RCC 7860 (cell line): ENCODE measurements around the gene AGK.
A peak's percentile ranks its signal among the peaks of the same experiment; 100 is the strongest.

Experiments used
- DNase-seq: peaks from one replicate; pipeline ENCODE4 v3.0.0-alpha.2; 2015; ENCODE audit warnings: low spot score
- FAIRE-seq: peaks from 2 replicates; lab custom pipeline; 2012; peaks lifted over from hg19 to GRCh38; lab: Jason Lieb, UNC

AGK gene

GRCh38 chr7:141551094-141551781 lies at the start of gene AGK:
AGK (plus strand) TSS chr7:141551410; CDS start chr7:141555467, 4,057 bp downstream.
- DNase-seq (peak; percentile 70), FAIRE-seq (no peak)

DNA sequence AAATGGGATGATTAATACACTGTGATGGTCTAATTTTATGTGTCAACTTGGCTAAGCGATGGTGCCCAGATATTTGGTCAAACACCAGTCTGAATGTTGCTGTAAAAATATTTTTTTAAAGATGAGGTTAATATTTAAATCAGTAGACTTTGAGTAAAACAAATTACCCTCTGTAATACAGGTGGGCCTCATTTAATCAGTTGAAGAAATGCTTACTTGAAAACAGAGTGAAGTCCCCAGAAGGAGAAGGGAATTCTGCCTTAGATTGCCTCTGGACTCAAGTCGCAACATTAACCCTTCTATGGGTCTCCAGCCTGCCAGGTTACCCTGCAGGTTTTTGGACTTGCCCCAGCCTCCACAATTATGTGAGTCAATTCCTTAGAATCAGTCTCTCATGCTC lies 49.8 kb upstream of the AGK start:
- no peak for FAIRE-seq
- DNase-seq: no peak

GRCh38 chr7:141511316-141511675 lies 39.9 kb upstream of the AGK start:
- DNase-seq: no peak

DNA sequence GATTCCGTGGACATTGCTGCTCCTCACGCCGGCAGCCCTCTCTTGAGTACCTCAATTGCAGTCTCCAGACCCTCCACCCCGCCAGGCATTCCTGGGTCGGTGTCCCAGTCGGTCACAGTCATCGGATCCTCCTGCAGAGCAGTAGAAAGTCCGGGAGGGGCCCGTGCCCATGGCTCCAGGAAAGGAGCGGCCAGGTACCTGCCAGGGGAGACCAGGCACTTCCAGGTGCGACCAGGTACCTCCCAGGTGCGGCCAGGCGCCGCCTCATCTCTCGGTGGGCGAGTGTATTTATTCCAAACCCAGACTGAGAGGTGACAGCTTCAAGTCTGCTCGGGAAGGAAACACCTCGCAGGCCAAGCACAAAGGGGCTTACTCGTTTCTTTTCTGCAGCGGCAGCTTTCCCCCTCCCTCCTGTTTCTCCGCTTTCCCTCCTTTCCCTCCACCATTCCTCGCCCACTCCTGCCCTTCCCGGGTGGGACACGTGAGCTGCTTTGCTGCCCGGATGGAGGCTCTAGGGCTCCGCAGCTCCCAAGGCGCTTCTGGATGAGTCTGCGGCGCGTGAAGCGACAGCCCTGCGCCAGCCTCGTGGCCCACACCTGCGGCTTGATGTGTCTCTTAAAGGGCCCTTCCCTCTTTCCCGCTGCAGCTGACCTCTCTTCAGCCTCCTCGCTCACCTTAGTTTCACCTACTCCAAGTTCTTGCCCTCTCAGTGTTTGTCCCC lies 39.4 kb upstream of the AGK start:
- DNase-seq: no peak
- FAIRE-seq: no peak

More at GRCh38 chr7:141511316-141511675, 39.9 kb upstream of the AGK start:
- FAIRE-seq: no peak

DNA sequence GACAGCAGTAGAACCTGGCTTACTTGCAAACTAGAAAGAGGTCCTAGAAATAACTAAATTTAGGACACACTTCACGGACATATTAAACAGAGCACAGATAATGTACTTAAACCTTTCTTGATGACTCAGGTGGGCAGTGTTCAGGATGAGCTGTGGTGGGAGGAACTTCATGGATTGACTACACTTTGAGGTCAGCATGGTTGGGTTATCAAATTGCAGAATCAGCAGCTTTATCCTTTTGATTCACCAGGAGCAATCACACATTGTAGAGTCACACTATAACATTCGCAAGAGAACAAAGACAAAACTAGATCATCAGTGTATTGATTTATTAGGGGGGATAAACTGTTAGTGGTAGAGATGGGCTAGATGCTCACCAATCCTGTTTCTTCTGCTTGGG lies 38.6 kb upstream of the AGK start:
- DNase-seq (no peak), FAIRE-seq (no peak)

- DNase-seq: no peak
- FAIRE-seq: no peak
Observed at GRCh38 chr7:141513720-141514119, 37.5 kb upstream of the AGK start.

GRCh38 chr7:141515941-141516340 lies 35.3 kb upstream of the AGK start:
- FAIRE-seq (no peak), DNase-seq (no peak)

- FAIRE-seq: no peak
- no peak for DNase-seq
Observed at GRCh38 chr7:141519623-141520022, 31.6 kb upstream of the AGK start.

DNA sequence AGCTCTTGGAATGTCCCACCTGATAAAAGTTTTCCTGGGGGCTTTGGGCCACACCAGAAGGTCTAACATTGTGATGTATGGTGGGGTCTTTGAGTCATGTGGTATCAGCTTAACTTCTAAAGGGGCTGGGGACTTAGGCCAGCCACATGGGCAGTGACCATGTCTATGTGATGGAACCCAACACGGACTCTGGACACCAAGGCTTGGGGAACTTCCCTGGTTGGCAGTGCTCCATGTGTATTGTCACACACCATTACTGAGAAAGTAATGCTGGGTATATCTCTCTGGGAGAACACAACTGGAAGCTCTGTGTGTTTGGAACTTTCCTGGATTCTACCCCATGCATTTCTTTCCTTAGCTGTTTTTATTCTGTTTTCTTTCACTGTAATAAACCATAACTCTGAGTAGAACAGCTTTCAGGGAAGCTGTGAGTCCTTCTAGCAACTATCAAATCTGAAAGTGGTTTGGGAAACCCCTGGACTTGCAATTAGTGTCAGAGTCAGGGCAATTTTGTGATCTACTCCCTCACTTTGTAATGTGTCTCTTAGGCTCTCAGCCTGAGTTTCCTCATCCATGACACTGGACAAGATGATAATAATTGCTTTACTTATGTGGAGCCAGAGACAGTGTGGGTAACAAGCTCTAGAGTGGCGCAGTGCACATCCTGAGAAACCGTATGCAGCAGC lies 28.4 kb upstream of the AGK start:
- no peak for DNase-seq
- no peak for FAIRE-seq

- DNase-seq: no peak
- no peak for FAIRE-seq
Observed at GRCh38 chr7:141525973-141526514, 25.2 kb upstream of the AGK start.

DNA sequence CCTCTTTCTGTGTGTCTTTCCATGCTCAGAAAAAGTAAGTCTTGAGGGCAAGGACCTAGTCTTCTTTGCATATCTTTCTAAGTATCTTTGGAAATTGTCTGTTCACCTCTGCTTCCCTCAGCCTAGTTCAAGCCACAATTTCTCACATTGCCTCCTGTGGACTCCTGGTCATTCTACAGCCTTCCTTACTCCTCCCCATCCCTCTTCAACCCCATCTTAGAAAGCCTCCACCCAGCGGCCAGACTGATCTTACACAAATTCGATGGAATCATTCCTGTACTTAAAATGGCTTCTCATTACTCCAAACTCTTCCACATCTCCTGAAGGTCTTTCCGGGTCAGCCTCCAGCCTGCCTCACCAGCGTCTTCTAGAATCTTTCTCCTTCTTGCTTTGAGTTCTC lies 24.1 kb upstream of the AGK start:
- DNase-seq (no peak), FAIRE-seq (no peak)

GRCh38 chr7:141528399-141528798 lies 22.8 kb upstream of the AGK start:
- DNase-seq (no peak), FAIRE-seq (no peak)

DNA sequence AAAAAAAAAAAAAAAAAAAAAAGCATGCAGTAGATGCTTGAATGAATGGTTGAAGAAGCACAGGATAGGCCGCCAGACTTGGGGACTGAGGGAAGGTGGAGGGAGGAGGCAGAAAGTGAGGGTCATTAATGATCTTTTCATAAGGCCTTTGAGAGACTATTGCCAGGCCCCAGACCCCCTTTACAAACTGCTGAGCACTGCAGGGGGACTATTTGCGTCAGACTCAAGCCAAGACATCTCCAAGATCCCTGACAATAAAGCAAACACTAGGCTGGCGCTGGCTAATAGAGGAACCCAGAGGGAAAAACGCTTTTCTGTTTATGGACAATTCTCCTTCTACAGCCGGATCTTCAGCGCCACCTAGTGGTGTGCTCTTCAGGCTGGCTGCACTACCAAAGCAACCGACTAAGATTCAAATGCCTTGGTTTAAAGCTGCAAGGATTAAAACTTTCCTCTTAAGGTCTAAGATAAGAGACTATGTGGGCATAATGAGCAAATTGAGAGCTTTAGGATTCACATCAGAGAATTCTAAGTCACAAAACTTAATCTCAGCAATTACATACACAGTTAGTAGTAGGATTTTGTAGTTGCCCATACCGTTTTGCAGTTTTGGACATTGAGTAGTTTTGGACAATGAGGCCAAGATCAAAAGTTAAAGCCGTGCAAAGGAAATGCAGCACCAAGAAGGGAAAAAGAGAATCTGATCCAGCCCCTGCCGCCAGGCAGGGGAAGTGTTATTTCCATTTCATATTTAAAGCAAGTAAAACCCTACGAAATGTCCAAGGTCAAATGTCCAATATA lies 17.9 kb upstream of the AGK start:
- FAIRE-seq (peak; percentile 85), DNase-seq (peak; percentile 62)

DNA sequence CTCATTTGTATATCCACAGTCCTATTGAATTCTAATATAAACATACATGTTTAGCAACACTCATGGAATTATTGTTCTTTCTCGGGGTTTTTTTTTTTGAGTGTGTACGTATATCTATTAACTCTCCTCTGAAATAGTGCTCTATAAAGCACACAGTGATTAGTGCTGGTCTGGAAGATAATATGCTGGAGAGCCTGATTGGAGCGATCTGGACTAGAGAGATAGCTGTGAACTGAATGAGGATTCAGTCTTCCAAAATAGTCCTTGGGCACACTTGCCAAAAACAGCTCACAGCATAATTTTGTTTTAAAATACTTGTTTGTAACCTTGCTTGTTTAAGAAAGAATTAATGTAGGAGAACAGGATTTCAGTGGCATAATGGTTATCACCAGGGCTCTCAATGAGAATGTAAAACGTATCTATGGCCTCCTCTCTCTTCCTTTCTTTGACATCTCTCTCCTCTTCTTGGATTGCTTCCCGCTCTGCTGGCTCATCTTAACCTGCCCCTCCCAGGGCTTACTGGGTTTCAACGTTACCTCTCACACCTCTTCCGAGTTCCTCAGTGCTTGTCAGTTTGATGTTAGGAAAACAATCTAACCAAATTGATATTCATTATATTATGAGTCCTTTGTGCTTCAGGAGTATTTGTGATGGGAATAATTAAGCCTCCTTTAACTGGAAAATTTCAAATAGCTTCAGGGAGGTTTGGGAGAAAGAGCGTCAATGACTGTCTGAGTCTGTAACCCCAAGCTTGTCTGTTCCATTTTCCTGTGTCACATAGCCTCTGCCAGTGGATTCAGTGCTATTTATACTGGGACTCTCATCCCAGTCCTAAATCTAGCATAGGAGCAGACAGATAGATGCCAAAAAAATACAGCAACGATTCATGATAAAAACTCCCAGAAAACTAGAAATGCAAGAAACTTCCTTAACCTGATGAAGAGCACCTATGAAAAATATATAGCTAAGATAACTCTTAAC lies 16.2 kb upstream of the AGK start:
- DNase-seq (no peak), FAIRE-seq (no peak)

DNA sequence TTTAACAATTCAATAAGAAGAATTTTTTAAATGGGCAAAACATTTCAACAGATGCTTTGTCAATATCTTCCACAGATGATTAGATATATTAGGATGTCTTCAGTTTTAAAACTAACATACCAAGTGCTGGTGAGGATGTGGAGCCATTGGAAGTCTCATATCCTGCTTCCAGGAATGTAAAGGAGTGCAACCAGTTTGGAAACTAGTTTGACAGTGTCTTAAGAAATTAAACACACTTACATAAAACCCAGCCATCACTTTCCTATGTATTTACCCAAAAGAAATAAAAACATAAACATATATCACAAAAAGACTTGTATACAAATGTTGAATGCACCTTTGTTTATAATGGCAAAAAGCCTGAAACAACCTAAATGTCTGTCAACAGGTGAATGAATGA lies 13.3 kb upstream of the AGK start:
- no peak for FAIRE-seq
- DNase-seq: no peak

DNA sequence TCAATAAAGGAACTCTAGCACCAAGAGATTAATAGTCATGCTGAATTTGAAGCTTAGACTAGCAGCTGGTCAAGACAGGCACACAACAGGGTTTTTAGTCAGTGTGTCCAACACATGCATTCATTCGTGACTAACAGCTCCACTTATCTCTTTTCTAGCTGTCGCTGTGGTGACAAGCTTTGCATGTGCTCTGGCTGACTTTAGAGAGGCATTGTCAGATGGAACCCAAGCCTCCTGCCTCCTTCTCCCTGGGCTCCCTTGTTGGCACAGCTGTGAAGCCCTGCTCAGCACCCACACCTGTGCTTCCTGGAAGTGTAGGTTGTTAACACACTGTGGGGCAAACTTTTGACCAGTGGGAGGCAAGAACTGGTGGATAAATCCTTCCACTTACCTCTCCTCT lies 9.8 kb upstream of the AGK start:
- DNase-seq (no peak), FAIRE-seq (no peak)

DNA sequence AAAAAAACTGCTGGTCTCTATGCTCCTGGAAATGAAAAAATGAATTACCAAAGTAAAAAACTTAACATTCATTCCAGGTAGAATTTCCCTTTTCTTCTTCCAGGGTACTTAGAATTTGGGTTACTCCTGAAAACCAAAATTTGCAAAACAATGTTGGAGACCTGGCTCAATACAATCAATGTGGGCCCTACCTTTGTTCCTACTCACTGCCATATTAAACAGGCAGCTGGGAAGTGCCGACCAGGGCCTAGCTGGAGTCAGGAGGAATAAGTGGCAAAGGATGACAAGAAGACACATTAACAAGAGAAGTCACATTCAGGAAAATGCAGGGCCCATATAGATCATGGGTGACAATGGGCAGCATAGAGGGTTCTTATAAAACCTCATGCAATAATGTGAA lies 6.4 kb upstream of the AGK start:
- DNase-seq: no peak
- FAIRE-seq: no peak

GRCh38 chr7:141549582-141549981 lies 1.6 kb upstream of the AGK start:
- FAIRE-seq: no peak

DNA sequence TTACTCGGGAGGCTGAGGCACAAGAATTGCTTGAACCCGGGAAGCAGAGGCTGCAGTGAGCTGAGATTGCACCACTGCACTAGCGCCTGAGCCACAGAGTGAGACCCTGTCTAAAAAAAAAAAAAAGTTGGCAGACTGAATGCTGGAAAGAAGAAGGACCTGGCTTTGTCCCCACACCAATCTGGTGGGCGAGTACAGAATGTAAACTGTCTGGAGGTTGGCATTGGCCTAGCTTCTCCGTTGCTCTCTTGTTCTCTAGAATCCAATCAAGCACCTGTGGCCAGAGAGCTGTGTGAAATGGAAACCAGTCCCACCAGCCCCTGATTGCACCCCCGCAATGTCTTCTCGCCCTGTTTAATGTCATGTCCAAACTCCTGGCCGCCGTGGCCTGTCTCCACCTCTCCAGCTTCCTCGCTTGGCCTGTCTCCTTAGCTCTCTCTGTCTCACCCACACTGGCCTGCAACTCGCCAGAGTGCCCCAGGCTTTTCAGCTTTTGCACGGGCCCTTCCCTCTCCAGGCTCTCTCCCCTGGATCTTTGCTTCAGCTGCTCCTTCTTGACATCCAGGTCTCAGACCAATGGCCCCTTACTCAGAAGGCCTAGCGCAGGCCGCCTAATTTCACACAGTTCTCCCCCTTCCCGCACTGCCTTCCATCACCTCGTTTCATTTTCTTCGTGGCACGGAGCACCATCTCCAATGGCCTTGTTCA lies 670 bp upstream of the AGK start:
- DNase-seq (no peak), FAIRE-seq (no peak)

More at GRCh38 chr7:141549582-141549981, 1.6 kb upstream of the AGK start:
- DNase-seq: no peak
